Dedifferentiated amniotic fluid mesenchymal stem cell (primary cell): ENCODE results near the gene SIGLEC1.
A peak's percentile ranks its signal among the peaks of the same experiment; 100 is the strongest.

Experiments used
- DNase-seq: peaks from one replicate; pipeline ENCODE4 v3.0.0-alpha.2; 2016; ENCODE audit errors: extremely low spot score

SIGLEC1 gene

DNA sequence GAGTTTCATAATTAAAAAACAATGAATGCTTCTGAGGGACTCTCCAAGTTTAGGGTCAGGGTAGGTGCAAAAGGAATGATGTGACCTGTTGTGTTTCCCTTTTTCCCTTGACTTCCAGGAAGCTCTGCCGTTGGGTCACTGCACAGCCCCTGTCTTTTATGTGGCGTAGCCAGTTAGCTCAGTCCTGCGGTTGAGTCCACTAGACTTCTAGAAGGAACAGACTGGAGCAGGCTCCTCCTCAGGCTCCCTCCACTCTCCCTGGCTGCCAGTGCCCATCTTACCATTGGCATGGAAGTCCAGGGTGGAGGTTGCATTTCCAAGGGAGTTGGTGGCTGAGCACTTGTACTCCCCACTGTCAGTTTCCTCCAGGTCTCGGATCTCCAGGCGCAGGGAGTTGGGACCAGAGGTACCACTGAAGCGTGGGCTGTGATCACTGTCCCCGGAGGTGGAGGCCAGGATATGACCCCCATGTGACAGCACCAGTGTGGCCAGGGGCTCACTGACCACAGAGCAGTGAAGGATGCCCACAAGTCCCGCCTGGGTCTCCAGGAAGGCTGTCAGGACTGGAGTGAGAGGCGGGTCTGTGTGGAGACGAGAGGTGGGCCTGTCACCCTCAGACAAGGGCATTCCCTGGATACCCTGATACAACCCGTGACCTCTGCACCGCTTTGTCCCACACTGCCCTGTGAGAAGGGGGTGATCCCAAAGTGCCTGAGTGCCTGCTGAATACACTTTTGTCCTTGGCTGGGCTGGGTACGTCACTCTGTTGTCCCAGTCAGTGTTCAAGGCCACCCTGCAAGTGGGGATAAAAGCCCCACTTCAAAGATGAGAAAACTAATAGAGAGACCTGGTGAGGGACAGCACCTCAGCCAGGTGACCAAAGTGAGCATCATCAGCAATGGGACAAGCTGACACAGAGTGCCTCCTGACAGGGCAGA, 11.1 kb downstream of the SIGLEC1 start:
- DNase-seq: no peak

DNA sequence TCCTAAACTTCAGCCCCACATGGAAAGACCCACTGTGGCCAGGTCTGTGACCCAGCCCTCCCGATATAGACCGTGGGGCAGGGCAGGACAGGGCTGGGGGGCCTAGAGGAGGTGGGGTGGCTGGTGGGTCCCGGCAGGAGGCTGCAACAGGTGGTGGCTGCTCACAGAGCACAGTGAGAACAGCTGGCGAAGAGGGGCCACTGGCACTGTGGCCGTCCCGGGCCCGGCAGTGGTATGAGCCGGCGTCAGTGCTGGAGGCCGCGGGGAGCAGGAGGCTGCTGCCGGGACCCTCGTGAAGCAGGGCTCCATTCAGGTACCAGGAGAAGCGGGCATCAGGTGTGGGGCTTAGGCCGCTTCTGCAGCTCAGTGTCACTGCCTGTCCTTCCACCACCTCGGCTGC, 13.4 kb downstream of the SIGLEC1 start:
- DNase-seq: no peak

DNA sequence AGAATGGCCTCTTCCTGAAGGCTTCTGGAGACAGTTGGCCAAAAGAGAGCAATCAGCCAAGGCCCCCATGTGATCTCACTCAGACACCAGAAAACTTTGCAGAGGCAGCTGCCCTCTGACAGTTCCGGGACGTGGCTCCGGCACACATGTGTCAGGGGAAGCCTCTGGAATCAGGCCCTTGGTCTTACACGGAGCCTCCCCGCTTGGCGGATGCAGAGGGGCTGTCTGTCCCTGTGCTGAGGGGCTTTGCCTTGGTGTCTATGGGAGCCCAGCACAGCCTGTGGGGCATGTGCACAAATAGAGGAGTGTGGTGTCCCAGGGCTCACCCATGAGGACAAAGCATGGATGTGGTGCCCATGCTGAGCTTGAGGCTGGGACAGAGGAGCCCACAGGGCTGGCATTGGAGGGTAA, 13.8 kb downstream of the SIGLEC1 start:
- no peak for DNase-seq

DNA sequence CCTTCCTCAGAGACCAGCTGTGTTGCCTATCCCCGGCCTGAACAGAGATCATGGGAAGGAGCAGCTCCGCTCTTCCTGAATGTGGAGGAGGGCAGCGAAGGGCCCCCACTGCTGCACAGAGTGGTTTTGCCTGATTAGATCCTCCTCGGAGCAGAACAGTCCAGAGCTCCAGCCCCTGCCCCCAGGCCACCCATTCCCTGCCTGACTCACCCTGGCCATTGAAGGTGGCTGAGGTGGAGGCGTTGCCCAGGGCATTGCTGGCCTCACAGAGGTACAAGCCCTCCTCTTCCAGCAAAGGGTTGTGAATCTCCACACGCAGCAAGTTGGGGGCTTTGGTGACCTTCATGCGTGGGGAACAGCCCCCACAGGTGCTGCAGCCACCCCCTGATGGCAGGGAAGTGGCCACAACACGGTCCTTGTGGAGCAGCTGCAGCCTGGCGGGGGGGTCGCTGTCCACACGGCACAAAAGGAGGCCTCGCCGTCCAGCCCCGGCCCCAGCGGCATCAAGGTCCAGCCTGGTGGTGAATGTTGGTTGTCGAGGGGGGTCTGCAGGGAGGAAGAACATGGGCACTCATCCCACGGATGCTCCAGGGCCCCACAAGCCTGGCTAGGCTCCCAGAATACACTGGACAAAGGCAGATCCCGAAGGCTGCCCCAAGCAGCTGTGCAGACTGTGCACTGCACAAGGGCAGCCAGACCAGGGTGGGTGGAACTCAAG, 14.7 kb downstream of the SIGLEC1 start:
- no peak for DNase-seq

DNA sequence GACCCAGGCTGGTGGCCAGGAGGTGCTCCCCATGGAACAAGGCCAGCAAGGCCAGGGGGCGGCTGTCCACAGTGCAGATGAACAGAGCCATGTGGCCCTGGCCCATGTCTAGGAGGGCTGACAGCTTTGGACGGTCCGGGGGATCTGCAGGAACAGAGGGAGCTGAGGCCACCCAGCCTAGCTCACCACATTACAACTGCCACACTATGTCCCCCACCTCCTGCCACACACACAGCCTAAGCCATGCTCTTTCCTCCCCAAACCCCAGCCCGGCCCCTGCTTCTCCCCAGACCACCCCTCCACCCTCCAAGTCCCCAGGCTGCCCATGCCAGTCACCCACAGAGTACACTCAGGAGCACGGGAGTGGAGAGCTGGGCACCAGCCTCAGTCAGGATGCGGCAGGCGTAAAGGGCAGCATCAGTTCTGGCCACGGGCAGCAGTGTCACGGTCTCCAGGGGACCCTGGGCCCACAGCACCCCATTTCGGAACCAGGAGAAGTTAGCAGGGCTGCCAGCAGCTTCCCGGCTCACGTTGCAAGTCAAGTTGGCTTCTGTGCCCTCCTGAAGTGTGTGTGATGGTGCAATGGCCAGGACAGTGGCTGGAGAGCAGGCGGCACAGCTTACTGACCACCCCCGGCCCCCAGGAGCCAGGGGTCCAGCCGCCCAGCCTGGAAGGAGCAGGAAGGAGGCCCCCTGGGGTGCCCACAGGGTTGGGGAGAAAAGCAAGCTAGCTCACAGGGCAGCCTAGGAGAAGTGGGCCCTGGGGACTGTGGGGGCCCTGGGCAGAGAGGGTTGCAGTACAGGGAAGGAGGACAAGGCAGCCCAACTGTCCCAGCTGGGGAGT, 15.4 kb downstream of the SIGLEC1 start:
- DNase-seq: no peak

DNA sequence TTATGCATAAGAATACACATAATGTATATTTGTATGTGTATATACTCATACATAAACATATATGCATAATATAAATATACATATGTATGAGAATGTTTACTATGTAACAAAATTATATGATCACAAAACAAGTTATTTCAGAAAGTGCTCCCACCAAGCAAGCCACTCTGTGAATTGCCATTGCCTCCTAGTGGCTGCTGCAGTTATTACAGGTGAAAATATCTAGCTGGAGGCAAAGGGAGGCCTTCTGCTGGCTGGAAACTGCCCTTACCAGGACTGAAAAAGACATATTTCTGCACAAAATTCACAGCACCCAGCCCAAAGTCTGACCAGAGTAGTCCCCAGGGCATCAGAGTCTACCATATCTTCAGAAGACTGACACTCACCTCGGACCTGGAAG, 16.2 kb downstream of the SIGLEC1 start:
- DNase-seq: no peak

DNA sequence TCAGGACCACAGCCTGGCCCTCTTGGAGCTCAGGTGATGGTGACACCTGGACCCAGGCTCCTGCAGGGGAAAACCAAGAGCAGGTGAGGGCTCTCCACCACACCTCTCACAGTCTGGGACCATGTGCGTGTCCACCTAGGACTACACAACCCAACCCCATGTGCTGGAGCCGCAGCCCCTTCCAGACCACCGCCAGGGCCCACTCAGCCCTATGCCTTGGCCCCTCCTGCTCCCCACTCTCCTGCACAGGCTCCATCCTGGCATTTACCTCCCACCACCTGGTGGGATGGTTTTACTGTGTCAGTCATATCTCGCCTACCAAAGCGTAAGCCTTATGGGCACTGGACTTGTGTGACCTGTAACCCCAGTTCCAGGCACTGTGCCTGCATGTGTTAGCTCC, 17.5 kb downstream of the SIGLEC1 start:
- no peak for DNase-seq

DNA sequence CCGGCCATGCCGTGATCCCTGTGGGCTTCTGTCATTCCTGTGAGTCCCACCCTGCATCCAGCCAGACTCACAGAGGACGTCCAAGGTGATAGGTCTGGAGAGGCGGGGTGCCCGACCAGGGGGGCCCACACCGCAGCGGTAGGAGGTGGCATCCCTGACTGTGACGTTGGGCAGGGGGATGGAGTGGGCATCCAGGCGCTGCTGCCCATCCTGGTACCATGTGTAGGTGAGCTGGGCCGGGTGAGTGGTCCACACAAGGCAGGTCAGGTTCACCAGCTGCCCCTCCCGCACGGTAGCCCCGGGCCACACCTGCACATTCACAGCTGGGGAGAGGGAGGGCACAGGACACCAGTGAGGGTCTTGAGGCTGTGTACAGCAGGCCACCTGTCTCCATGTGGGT, 19.0 kb downstream of the SIGLEC1 start:
- DNase-seq: no peak

DNA sequence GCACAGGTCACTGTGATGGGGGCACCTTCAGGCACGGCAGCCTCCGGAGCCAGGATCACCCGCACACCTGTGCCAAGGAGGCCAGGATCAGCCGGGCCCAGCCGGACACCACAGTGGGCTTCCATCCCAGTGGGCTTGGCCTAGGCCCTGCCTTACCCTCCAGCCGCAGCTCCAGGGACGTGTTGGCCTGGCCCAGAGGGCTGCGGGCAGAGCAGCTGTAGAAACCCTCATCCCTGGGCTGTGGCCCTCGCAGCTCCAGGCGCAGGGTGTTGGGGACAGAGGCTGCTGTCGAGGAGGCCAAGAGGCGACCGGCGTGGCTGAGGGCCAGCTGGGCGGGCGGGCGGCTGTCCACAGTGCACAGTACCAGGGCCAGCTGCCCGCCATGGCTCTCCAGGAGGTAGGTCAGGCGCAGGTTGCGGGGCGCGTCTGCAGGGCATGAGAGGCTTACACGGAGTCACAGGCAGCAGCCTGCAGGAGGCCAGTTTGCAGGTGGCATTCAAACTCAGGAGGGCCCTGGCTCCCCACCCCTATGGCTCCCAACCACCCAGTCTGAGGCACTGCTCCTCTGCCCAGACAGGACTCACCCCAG, 19.6 kb downstream of the SIGLEC1 start:
- no peak for DNase-seq

DNA sequence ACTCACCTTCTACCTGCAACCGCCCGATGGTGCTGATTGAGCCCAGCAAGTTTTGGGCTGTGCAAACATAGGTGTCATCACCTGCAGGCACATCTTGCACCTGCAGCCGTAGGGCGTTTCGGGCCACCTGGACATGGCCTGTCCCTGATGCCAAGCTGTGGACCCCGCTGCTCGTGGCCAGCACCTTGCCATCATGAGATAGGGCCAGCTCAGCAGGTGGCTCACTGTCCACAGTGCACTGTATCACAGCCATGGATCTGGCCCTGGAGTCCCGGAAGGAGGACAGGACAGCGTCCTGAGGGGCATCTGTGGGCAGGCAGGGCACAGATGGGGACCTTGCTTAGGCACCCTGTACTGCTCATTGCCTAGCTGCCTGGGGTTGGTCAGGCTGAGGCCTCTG, 20.5 kb downstream of the SIGLEC1 start:
- no peak for DNase-seq

DNA sequence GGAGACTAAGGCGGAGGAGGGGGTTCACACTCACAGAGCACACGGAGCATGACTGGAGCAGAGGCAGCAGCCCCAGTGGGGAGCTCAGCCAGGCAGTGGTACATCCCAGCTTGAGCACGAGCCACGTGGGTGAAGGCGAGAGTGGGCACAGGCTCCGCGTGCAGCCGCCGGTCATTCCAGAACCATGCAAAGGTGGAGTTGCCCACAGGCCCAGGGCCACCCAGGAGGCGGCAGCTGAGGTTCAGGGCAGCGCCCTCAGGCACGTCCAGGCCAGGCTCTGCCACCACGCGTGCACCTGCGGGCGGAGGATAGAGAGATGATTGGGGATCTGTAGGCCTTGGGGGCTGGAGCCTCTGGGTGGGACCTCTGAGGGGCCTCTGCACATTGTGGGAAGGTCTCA, 21.1 kb downstream of the SIGLEC1 start:
- DNase-seq: no peak

DNA sequence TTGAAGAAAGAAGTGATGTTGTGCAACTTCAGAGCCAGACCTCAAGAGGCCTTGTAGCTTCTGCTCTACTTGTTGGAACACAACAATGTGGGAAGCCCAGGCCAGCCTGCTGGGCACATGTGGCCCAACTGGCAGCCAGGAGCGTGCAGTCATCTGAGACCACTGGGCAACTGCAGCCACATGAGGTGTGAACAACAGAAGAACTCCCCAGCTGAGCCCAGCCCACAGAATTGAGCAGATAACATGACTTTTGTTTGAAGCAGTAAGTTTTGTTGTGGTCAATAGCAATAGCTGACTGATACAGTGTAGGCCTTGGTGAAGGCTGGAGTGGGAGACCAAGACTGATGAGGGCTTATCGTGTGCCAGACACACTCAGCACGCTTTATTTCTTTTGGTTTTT, 22.0 kb downstream of the SIGLEC1 start:
- no peak for DNase-seq

DNA sequence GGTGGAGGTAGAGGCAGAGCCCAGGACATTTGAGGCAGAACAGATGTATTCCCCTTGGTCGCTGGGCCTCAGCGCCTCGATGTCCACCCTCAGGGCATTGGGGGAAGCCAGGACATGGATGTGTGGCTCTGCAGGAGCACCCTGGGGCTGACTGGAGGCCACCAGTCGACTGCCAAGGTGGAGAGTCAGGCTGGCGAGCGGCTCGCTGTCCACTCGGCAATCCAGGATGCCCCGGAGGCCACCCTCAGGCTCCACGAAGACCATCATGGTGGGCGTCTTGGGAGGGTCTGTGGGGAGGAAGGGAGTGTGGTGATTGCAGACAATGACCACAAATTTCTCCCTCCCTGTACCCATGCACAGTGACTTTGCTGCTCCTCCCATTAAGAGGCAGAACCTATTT, 22.4 kb downstream of the SIGLEC1 start:
- DNase-seq: no peak

DNA sequence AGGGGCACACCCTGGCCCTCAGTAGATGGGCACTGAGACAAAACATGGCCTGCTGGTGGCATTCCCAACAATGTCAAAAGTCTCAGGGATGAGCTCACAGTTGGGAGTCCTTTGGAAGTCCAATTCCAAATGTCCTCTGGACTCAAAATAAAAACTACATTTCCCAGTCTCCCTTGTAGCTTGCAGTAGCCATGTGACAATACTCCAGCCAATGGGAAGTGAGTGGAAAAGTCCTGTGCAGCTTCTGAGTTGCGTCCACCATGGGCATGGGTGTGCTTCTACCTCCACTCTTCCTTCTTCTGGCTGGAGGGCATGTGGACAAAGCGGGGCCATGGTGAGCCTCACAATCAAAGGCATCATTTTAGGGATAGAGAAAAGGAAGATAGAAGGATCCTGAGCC, 24.7 kb downstream of the SIGLEC1 start:
- peak; percentile 54 for DNase-seq

DNA sequence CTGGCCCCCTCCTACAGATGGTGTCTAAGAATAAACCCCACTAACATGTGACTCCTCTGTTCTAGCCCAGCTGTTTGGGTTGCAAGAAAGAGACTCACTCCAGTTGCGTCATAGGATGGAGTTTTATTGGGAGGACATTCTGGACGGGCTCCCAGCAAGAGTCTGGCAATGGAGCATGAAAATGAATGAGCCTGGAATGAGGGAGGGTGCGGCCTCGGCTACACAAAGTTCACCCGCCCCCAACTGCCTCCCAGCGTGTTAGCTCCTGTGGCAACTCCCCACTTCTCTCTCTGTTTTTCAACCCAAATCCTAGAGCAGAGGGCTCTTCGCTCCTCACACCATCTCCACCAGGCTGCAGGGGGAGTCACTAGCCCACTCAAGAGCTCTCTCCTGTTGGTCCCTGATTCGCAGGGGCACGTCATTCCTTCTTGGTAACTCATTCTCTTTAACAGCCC, 25.5 kb downstream of the SIGLEC1 start:
- peak; percentile 97 for DNase-seq

DNA sequence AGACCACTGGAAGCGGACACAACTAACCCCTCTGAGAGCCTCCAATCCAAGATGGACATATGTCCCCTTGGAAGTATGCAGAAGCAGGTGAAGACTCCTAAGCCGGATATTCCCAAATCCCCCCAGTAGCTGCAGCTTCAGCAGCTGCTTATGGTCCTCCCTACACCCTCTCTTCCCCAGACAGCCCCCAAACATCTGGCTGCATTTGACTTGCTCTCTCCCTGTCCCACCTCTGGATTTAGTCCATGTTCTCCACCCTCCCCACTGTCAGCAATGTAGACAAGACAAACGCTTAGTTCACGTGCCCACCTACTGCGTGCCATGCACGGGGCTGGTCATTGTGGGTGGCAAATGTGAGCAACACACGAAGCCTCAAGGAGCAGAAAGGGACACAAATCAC, 26.0 kb downstream of the SIGLEC1 start:
- DNase-seq: no peak

DNA sequence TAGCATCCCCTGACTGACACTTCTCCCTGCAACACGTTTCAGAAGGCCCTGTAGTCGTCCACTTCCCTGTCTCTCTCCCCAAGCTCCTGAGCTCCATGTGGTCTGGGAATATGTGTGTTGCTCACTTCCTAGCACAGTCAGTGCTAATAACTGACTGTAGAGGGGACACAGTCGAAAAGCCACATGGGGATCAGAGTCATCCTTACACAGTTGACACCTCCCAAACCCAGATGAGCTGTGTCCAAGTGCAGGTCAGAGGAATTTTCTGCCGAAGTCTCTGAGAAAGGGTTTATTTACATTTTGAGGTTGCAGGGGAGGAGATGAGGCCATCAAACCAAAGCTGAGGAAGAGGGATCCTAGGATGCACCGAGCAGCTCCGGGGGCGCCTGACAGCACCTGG, 27.1 kb downstream of the SIGLEC1 start:
- DNase-seq: no peak

DNA sequence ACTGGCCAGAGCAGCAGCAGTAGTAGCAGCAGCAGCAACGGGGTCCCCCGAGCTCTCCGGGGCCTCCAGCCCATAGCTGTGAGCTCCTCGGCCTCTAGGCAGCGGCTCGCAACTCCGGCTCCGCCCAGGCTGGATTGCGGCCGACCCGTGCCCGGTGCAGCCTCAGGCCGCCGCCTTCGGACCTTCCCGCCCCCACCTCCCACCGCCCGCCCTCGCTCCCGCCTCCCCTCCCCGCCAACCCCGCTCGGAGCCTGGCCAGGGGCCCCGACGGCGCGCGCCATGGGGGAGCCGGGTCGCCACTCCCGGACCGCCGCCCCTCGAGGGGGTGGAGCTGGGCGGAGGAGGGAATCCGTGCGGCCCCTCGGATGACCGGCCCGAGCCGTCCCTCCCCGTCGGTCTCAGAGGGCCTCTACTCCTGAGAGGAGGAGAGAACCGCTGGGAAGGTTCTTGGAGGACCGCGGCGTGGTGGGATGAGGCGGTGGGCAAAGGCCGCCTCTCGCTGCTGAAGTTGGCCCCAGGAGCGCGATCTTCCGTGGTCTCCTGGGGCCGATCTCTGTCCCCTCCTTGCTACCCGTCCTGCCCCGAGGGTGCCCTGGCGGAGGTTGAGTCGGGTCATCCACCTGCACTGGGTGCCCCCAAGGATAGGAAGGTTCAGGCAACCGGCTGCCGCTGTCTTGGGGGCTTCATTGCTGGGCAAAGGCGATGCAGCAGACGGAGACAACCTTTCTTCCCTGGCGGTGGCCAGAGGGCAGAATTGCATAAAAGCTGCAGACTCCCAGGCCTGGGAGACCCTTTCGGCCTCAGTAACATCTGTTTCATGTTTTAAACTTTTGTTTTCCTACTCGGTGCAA, 30.2 kb downstream of the SIGLEC1 start, which contains the start of gene ADAM33:
TSS of gene ADAM33 (minus strand) at position 80 of the 851 bp plus-strand sequence. CDS start at position 74, 6 bp downstream.
- no peak for DNase-seq

DNA sequence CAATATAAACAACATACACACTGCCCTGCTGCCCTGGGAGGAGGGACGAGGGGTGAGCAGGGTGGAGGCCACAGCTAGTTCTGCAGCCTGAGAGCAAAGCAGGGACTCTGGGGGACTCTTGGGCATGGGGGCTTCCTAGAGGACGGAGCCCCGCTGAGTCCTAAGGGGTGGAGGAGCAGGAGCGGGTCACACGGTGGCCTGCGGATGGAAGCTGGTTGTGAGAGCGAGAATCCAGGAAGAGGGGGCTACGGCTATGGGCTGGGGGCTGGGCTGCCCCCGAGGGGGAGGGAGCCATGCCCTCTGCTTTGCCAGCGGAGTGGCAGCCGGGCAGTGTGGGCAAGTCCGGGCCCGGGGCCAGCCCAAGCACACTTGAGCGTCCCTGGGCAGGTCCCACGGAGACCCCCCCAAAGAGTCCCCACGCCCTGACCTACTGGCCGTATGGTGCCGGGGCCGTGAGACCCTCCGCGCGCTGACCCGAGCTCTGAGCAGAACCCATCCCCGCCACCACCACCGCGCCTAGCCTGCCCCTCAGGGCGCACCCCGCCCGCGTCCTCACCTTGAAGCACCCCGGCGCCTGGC, 31.0 kb downstream of the SIGLEC1 start:
- no peak for DNase-seq

DNA sequence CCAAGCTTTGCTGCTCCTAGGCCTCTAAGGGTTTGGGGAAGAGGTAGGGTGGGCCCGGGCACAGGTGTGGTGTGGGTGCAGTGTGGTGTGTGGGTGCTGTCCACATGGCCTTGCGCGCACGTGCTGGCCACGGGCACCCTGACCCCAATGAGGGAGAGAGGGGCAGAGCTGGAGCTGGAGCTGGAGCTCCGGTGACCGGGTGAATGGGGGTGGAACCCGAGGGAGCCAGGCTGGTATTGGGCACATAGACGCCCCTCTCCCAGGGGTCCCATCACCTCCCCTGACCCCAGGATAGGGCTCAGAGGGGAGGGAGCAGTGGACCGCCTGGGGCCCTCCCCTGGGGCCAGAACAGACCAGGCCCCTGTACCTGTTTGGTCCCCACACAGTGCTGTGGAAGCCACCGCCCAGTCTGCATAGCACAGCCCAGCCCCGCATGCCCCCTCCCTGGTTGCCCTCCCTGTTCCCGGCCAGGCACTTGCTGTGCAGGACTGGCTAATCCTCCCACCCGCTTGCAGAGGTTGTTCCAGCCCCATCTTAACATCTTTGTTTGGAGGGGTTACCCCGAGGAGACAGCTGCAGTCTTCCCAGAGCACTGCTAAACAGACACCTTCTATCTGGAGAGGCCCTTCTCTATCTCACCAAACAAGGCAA, 31.6 kb downstream of the SIGLEC1 start:
- DNase-seq: no peak
